K562 (cell line): Measurements from ENCODE around the gene MRPL33. TPM values are rescaled to one million over a fixed set of nuclear protein-coding genes. Genes with fewer than 3 reads are reported as not detected.

Experiments used
- ATAC-seq: fragments of 200-7000 bp; cut with Tn5 transposase; 3 replicates; pipeline ENCODE4 v1.9.1; 2020; ENCODE audit warnings: moderate library complexity
- BruUV-seq: library from RNA; stranded (reverse); fragments of 400-500 nt; replicated peaks from 2 replicates; lab custom pipeline; 2021; lab: Mats Ljungman, UMichigan
- CTCF ChIA-PET: fragments of 300-600 bp; formaldehyde crosslinking; extraction: SDS; loops from one replicate; lab custom pipeline; 2021; ENCODE audit warnings: low intra/inter-chr PET ratio; lab: Yijun Ruan, JAX
- POLR2A ChIA-PET: fragments of 300-600, 350-650 bp; sonication (Branson Sonifier 250); formaldehyde crosslinking; extraction: SDS; loops from one replicate; lab custom pipeline; 2021; ENCODE audit warnings: antibody characterized with exemption, inconsistent platforms; lab: Yijun Ruan, JAX
- DNase-seq, 4 experiments: peaks; one replicate each; pipeline versions ENCODE4 v3.0.0 to v3.0.0-alpha.2; 2011 to 2018; ENCODE audit warnings: low spot score in 3 of 4, mixed read lengths in 3 of 4; ENCODE audit errors: extremely low read depth in 1 of 4
- FAIRE-seq: peaks from 2 replicates; lab custom pipeline; 2011; peaks lifted over from hg19 to GRCh38; lab: Jason Lieb, UNC
- H2AFZ ChIP-seq: 2 replicates; pipeline ENCODE4 v1.6.0; 2011; ENCODE audit warnings: low read depth, low read length, control low read depth, inconsistent platforms
- H3K27ac ChIP-seq: fragments of 200-600 bp; 3 replicates; pipeline ENCODE4 v1.8.0; 2011; ENCODE audit warnings: low read depth, mild to moderate bottlenecking, control low read depth, inconsistent platforms, low read length, moderate library complexity, mixed read lengths; ENCODE audit errors: extremely low read depth
- H3K27me3 ChIP-seq, 2 experiments: fragments of 300-600 bp in 1 of 2; 2 replicates in 1 of 2; 3 replicates in 1 of 2; pipeline versions ENCODE4 v1.6.0 to v1.8.0; 2011; ENCODE audit warnings: inconsistent platforms in 2 of 2, low read length in 2 of 2, mild to moderate bottlenecking in 1 of 2, mixed read lengths in 1 of 2, moderate library complexity in 1 of 2; ENCODE audit not compliant: control insufficient read depth in 2 of 2, insufficient read depth in 2 of 2
- H3K36me3 ChIP-seq: fragments of 300-600 bp; 3 replicates; pipeline ENCODE4 v1.8.0; 2011; ENCODE audit warnings: mild to moderate bottlenecking, low read length, inconsistent platforms; ENCODE audit not compliant: control insufficient read depth, insufficient read depth
- H3K4me1 ChIP-seq, 2 experiments: fragments of 200-600 bp in 1 of 2; replicated peaks in 1 of 2; 2 replicates in 1 of 2; 3 replicates in 1 of 2; pipeline versions ENCODE4 v1.5.1 to v1.8.0; 2011; ENCODE audit warnings: inconsistent platforms in 2 of 2, low read length in 2 of 2, mild to moderate bottlenecking in 1 of 2, mixed read lengths in 1 of 2, moderate library complexity in 1 of 2; ENCODE audit not compliant: control insufficient read depth in 2 of 2, insufficient read depth in 2 of 2
- H3K4me2 ChIP-seq: 2 replicates; pipeline ENCODE4 v1.6.1; 2011; ENCODE audit warnings: low read length, control low read depth, inconsistent platforms, mixed read lengths; ENCODE audit not compliant: insufficient read depth
- H3K4me3 ChIP-seq: fragments of 200-600 bp; sonication (generic), shearing (Covaris generic); 2 replicates; pipeline ENCODE4 v1.5.1; 2016; ENCODE audit warnings: control low read depth, inconsistent platforms
- H3K79me2 ChIP-seq: fragments of 200-600 bp; 3 replicates; pipeline ENCODE4 v1.8.0; 2011; ENCODE audit warnings: low read length, inconsistent platforms; ENCODE audit not compliant: control insufficient read depth, insufficient read depth
- H3K9ac ChIP-seq, 2 experiments: 2 replicates each; pipeline versions ENCODE4 v1.6.0 to v1.6.1; 2011; ENCODE audit warnings: low read depth in 2 of 2, low read length in 2 of 2, control low read depth in 1 of 2, inconsistent platforms in 1 of 2, mild to moderate bottlenecking in 1 of 2, mixed read lengths in 1 of 2; ENCODE audit not compliant: insufficient read depth in 1 of 2
- H3K9me1 ChIP-seq: one replicate; pipeline ENCODE4 v1.6.0; 2011; ENCODE audit warnings: inconsistent platforms, mild to moderate bottlenecking, low read length, moderate library complexity; ENCODE audit not compliant: control insufficient read depth, insufficient read depth
- H3K9me3 ChIP-seq: replicated peaks from 2 replicates; pipeline ENCODE4 v1.5.1; 2011; ENCODE audit warnings: low read depth, low read length, inconsistent platforms; ENCODE audit not compliant: control insufficient read depth, insufficient read depth
- H4K20me1 ChIP-seq: replicated peaks from 2 replicates; pipeline ENCODE4 v1.6.1; 2011; ENCODE audit warnings: low read length, inconsistent platforms, mixed read lengths; ENCODE audit not compliant: control insufficient read depth, insufficient read depth
- EZH2 ChIP-seq: IDR thresholded peaks from 2 replicates; pipeline ENCODE4 v1.6.1; 2012; ENCODE audit warnings: low read depth, mild to moderate bottlenecking, inconsistent platforms, low read length, borderline replicate concordance
- FOXO4 ChIP-seq: fragments of 450-650 bp; formaldehyde crosslinking; IDR thresholded peaks from 2 replicates; pipeline ENCODE4 v1.4.0; 2020; ENCODE audit warnings: mild to moderate bottlenecking, moderate library complexity
- GTF2A2 ChIP-seq: IDR thresholded peaks from 2 replicates; pipeline ENCODE4 v1.6.1; 2016; ENCODE audit warnings: mild to moderate bottlenecking, missing genetic modification characterization, missing compliant biosample characterization
- HDAC1 ChIP-seq, 2 experiments: fragments of 450-650 bp; IDR thresholded peaks; 2 replicates each; pipeline ENCODE4 v1.6.1; 2016 to 2017; ENCODE audit warnings: inconsistent platforms in 1 of 2, mild to moderate bottlenecking in 1 of 2, moderate library complexity in 1 of 2
- KDM1A ChIP-seq, 2 experiments: fragments of 450-650 bp; IDR thresholded peaks; 2 replicates each; pipeline ENCODE4 v1.6.1; 2016; ENCODE audit warnings: mild to moderate bottlenecking in 2 of 2
- MEIS2 ChIP-seq: fragments of 450-650 bp; IDR thresholded peaks from 2 replicates; pipeline ENCODE4 v1.6.1; 2014; ENCODE audit warnings: mild to moderate bottlenecking; ENCODE audit not compliant: partially characterized antibody
- NFATC3 ChIP-seq: fragments of 450-650 bp; IDR thresholded peaks from 2 replicates; pipeline ENCODE4 v1.6.1; 2017; ENCODE audit warnings: mild to moderate bottlenecking
- NRF1 ChIP-seq, 2 experiments: fragments of 450-650 bp; IDR thresholded peaks in 1 of 2; conservative IDR thresholded peaks in 1 of 2; 2 replicates each; pipeline ENCODE4 v1.6.1; 2014; ENCODE audit warnings: mild to moderate bottlenecking in 2 of 2
- PYGO2 ChIP-seq: fragments of 450-650 bp; IDR thresholded peaks from 2 replicates; pipeline ENCODE4 v1.6.1; 2016; ENCODE audit warnings: mild to moderate bottlenecking, missing genetic modification characterization, moderate library complexity, missing compliant biosample characterization
- RFX7 ChIP-seq: fragments of 250-450 bp; sonication (Bioruptor Pico); IDR thresholded peaks from 2 replicates; pipeline ENCODE4 v1.5.1; 2021; ENCODE audit warnings: mild to moderate bottlenecking
- SNRNP70 ChIP-seq: fragments of 200-400 bp; formaldehyde crosslinking; optimal IDR thresholded peaks from 2 replicates; pipeline ENCODE3; 2017; ENCODE audit warnings: low read depth, low read length
- ZNF174 ChIP-seq: fragments of 250-450 bp; sonication (Bioruptor Pico); IDR thresholded peaks from 2 replicates; pipeline ENCODE4 v1.4.0; 2020; ENCODE audit warnings: mild to moderate bottlenecking
- whole genome bisulfite sequencing: fragments of 100-300 bp; shearing (Covaris generic); methylation state at CpG from one replicate; pipeline ENCODE4 v1.1.6; 2016; ENCODE audit warnings: low coverage, mixed read lengths; ENCODE audit not compliant: insufficient coverage; ENCODE audit errors: missing lambda C conversion rate; 5-methylcytosine and 5-hydroxymethylcytosine counted together
- in situ Hi-C: fragments of 300-500 bp; cut with MboI; formaldehyde crosslinking; loops from 4 replicates; pipeline ENCODE4 v1.15.0; 2018; ENCODE audit warnings: inconsistent platforms, mixed read lengths
- intact Hi-C: fragments of 100-400 bp; cut with micrococcal nuclease; formaldehyde crosslinking; loops from 2 replicates; pipeline ENCODE4 v1.14.2; 2022
- polyA plus RNA-seq, 8 experiments: library from polyadenylated mRNA; depleted of rRNA in 4 of 8; stranded (reverse) in 5 of 8; unstranded in 3 of 8; fragments of >200 nt; fragmentation: Nextera tagmentation in 2 of 8; fragmentation: Illumina TruSeq in 1 of 8; extraction: Ambion mirVana in 2 of 8; extraction: Trizol in 1 of 8; gene quantifications; 2 replicates each; pipeline versions ENCODE4 v1.2.1 to v1.2.3, GENCODE V29; 2011 to 2014; ENCODE audit warnings: inconsistent platforms in 1 of 8, missing spikeins in 1 of 8
- total RNA-seq, 7 experiments: library from RNA; depleted of rRNA in 6 of 7; stranded (reverse); fragments of >200 nt in 6 of 7; fragmentation: Illumina TruSeq in 2 of 7; extraction: Trizol in 2 of 7; gene quantifications; 2 replicates each; pipeline versions ENCODE4 v1.2.1 to v1.2.3, GENCODE V29; 2011 to 2021; ENCODE audit warnings: low replicate concordance in 1 of 7
- TF ChIP-seq, protein P1 (sequence below): fragments of 450-650 bp; IDR thresholded peaks from 2 replicates; pipeline ENCODE4 v1.6.1; 2016
- TF ChIP-seq, protein P2 (sequence below), 2 experiments: fragments of 450-650 bp; IDR thresholded peaks; 2 replicates each; pipeline ENCODE4 v1.6.1; 2018; ENCODE audit warnings: mild to moderate bottlenecking in 2 of 2, low read depth in 1 of 2; ENCODE audit not compliant: partially characterized antibody in 2 of 2
- TF ChIP-seq, protein P3 (sequence below), 2 experiments: IDR thresholded peaks; 2 replicates each; pipeline ENCODE4 v1.6.1; 2011; ENCODE audit warnings: borderline replicate concordance in 1 of 2, control low read depth in 1 of 2, low read depth in 1 of 2, low read length in 1 of 2, mild to moderate bottlenecking in 1 of 2, mixed read lengths in 1 of 2, moderate library complexity in 1 of 2; ENCODE audit not compliant: insufficient read depth in 1 of 2, insufficient read length in 1 of 2, poor library complexity in 1 of 2, severe bottlenecking in 1 of 2; ENCODE audit errors: extremely low read depth in 1 of 2

Gene MRPL33
- total and polyA plus RNA-seq, 9 of the 15 experiments (the other 6 are each of a cell fraction or from before 2014, with no cell fraction given) = 68.3 to 338 (median 226) TPM

DNA sequence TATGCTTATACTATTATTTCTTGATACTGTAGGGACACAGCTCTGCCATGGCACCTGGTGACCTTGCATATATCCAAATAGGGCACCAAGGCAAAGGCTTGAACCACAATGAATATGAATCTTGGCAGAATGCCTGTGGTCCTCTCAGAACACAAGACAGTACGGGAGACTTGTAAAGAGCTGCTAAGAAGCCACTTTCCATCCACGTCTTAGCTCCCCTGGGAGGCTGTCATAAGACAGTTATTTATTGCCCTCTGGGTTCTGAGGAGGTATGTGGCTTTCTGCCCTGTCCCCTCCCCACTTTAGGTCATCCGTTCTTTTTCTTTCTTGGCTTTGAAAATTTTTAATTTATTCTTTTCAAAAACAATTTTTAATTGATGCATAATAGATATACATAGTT is 29.8 kb upstream of the MRPL33 start:
- no peak for DNase-seq
- no peak overlapping the region for H3K27ac ChIP-seq
- peaks cover 5 to 16% of the 10 kb centered on the region in 2 experiments; a peak in 3 of 5 replicates for H3K27me3 ChIP-seq
- no peaks in the 10 kb centered on the region for H3K9me3 ChIP-seq
- H3K36me3 ChIP-seq = no peaks in the 10 kb centered on the region
- H3K9ac ChIP-seq = no peak overlapping the region
- H3K4me2 ChIP-seq = no peak overlapping the region
- no peak for FAIRE-seq
- in situ Hi-C loops = no loop called here
- ChIA-PET POLR2A (interaction anchor here (0.9 to 1.5 kb wide), 3 partner anchors 10 to 13 kb away, joined by 3 to 10 read pairs (median 3); no protein-coding TSS in a partner anchor), CTCF (no interaction called here)
- 0% methylated on average over 3 of the region's 3 CpGs for WGBS
- H3K4me3 ChIP-seq = no peak overlapping the region
- H4K20me1 ChIP-seq = no peaks in the 10 kb centered on the region
- H3K9me1 ChIP-seq = no peaks in the 10 kb centered on the region
- intact Hi-C loops = no loop called here
- H3K79me2 ChIP-seq = no peaks in the 10 kb centered on the region
- BruUV-seq = no TSS peak
- no peaks in the 10 kb centered on the region; a peak in 1 of 5 replicates for H3K4me1 ChIP-seq
- H2AFZ ChIP-seq = no peak overlapping the region
- 0 out of 3 replicates have a peak, but pooled peaks have one; percentile 51 for ATAC-seq
- TF ChIP-seq PYGO2 (no peak), RFX7 (CRISPR knock-in tag) (no peak), GTF2A2 (tag) (no peak), KDM1A (IDR thresholded peaks at IDR 0.05) (no peak), HDAC1 (IDR thresholded peaks at IDR 0.05) (no peak), SNRNP70 (no peak), MEIS2 (peak; percentile 76), EZH2 (no peak), NFATC3 (no peak), ZNF174 (no peak), NRF1 (conservative IDR thresholded peaks at IDR 0.05 in 1 of 2, IDR thresholded peaks at IDR 0.05 in 1 of 2) (no peak), FOXO4 (CRISPR knock-in tag) (no peak)
- TF ChIP-seq, protein P1, sequence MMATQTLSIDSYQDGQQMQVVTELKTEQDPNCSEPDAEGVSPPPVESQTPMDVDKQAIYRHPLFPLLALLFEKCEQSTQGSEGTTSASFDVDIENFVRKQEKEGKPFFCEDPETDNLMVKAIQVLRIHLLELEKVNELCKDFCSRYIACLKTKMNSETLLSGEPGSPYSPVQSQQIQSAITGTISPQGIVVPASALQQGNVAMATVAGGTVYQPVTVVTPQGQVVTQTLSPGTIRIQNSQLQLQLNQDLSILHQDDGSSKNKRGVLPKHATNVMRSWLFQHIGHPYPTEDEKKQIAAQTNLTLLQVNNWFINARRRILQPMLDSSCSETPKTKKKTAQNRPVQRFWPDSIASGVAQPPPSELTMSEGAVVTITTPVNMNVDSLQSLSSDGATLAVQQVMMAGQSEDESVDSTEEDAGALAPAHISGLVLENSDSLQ = peak; percentile 81
- TF ChIP-seq, protein P2, sequence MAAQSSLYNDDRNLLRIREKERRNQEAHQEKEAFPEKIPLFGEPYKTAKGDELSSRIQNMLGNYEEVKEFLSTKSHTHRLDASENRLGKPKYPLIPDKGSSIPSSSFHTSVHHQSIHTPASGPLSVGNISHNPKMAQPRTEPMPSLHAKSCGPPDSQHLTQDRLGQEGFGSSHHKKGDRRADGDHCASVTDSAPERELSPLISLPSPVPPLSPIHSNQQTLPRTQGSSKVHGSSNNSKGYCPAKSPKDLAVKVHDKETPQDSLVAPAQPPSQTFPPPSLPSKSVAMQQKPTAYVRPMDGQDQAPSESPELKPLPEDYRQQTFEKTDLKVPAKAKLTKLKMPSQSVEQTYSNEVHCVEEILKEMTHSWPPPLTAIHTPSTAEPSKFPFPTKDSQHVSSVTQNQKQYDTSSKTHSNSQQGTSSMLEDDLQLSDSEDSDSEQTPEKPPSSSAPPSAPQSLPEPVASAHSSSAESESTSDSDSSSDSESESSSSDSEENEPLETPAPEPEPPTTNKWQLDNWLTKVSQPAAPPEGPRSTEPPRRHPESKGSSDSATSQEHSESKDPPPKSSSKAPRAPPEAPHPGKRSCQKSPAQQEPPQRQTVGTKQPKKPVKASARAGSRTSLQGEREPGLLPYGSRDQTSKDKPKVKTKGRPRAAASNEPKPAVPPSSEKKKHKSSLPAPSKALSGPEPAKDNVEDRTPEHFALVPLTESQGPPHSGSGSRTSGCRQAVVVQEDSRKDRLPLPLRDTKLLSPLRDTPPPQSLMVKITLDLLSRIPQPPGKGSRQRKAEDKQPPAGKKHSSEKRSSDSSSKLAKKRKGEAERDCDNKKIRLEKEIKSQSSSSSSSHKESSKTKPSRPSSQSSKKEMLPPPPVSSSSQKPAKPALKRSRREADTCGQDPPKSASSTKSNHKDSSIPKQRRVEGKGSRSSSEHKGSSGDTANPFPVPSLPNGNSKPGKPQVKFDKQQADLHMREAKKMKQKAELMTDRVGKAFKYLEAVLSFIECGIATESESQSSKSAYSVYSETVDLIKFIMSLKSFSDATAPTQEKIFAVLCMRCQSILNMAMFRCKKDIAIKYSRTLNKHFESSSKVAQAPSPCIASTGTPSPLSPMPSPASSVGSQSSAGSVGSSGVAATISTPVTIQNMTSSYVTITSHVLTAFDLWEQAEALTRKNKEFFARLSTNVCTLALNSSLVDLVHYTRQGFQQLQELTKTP (IDR thresholded peaks at IDR 0.05; ENCODE audit: low read depth in 1 of 2, partially characterized antibody in 2 of 2) = no peak
- TF ChIP-seq, protein P3, sequence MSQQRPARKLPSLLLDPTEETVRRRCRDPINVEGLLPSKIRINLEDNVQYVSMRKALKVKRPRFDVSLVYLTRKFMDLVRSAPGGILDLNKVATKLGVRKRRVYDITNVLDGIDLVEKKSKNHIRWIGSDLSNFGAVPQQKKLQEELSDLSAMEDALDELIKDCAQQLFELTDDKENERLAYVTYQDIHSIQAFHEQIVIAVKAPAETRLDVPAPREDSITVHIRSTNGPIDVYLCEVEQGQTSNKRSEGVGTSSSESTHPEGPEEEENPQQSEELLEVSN (IDR thresholded peaks at IDR 0.05; ENCODE audit: borderline replicate concordance in 1 of 2, extremely low read depth in 1 of 2, insufficient read depth in 1 of 2, insufficient read length in 1 of 2, low read depth in 1 of 2, low read length in 1 of 2, poor library complexity in 1 of 2, severe bottlenecking in 1 of 2) = no peak
